ENCODE results near the gene POC1B. TPM values are rescaled to one million over a fixed set of nuclear protein-coding genes. Genes with fewer than 3 reads are reported as not detected.
A peak's percentile ranks its signal among the peaks of the same experiment; 100 is the strongest.

POC1B gene
- total RNA-seq, 4 donors from 2014 or later, result 17.9 to 34.8 (median 23.6) TPM

GRCh38 chr12:89427508-89428156, 98.2 kb downstream of the POC1B start:
- DNase-seq (ENCODE audit: low spot score), result no peak
- ATAC-seq (ENCODE audit: low FRiP score), result no peak
- TF ChIP-seq CTCF (IDR thresholded peaks at IDR 0.05), result no peak

GRCh38 chr12:89424846-89425245, 101.0 kb downstream of the POC1B start:
- no peak for TF ChIP-seq CTCF (IDR thresholded peaks at IDR 0.05)
- ATAC-seq (ENCODE audit: low FRiP score), result no peak
- DNase-seq (ENCODE audit: low spot score), result no peak

GRCh38 chr12:89424389-89424788, 101.5 kb downstream of the POC1B start:
- no peak for DNase-seq (ENCODE audit: low spot score)
- ATAC-seq (ENCODE audit: low FRiP score), result no peak
- no peak for TF ChIP-seq CTCF (IDR thresholded peaks at IDR 0.05)

- ATAC-seq (ENCODE audit: low FRiP score), result no peak
Observed at GRCh38 chr12:89421092-89421835, 104.6 kb downstream of the POC1B start.

GRCh38 chr12:89418228-89418910, 107.5 kb downstream of the POC1B start:
- DNase-seq (ENCODE audit: low spot score) (no peak), ATAC-seq (ENCODE audit: low FRiP score) (no peak)
- TF ChIP-seq CTCF (IDR thresholded peaks at IDR 0.05), result no peak

More at GRCh38 chr12:89421092-89421835, 104.6 kb downstream of the POC1B start:
- DNase-seq (ENCODE audit: low spot score), result no peak
- TF ChIP-seq CTCF (IDR thresholded peaks at IDR 0.05), result no peak

GRCh38 chr12:89417246-89417977, 108.4 kb downstream of the POC1B start:
- ATAC-seq (ENCODE audit: low FRiP score) (peak; percentile 76), DNase-seq (ENCODE audit: low spot score) (no peak)
- TF ChIP-seq CTCF (IDR thresholded peaks at IDR 0.05), result no peak
